Endothelial cell of umbilical vein (primary cell): ENCODE measurements around the gene AKR7A2.

Source experiments
- CTCF ChIP-seq, 2 donors: IDR thresholded peaks; 1 replicate in 1 of 2; 2 replicates in 1 of 2; pipeline ENCODE4 v1.5.1; 2011; ENCODE audit warnings: low read length in 2 of 2, mild to moderate bottlenecking in 2 of 2, moderate library complexity in 2 of 2, control low read depth in 1 of 2, inconsistent platforms in 1 of 2, low read depth in 1 of 2; ENCODE audit not compliant: insufficient read depth in 1 of 2; ENCODE audit errors: extremely low read depth in 1 of 2
- EZH2 ChIP-seq: IDR thresholded peaks from 2 replicates; pipeline ENCODE4 v1.6.1; 2012; ENCODE audit warnings: borderline replicate concordance, low read depth, mild to moderate bottlenecking, moderate library complexity, low read length, inconsistent platforms; ENCODE audit not compliant: severe bottlenecking
- FOS ChIP-seq: IDR thresholded peaks from 2 replicates; pipeline ENCODE4 v1.6.1; 2011; ENCODE audit warnings: mild to moderate bottlenecking, low read length, moderate library complexity, borderline replicate concordance; ENCODE audit not compliant: insufficient read depth
- GATA2 ChIP-seq: IDR thresholded peaks from 2 replicates; pipeline ENCODE4 v1.7.0; 2011; ENCODE audit warnings: low read depth, mild to moderate bottlenecking, moderate library complexity, mixed read lengths, low read length; ENCODE audit not compliant: insufficient read length, insufficient read depth
- JUN ChIP-seq: IDR thresholded peaks from 2 replicates; pipeline ENCODE4 v1.6.1; 2011; ENCODE audit warnings: borderline replicate concordance, low read depth; ENCODE audit not compliant: insufficient read length, insufficient read depth
- MAX ChIP-seq: IDR thresholded peaks from 2 replicates; pipeline ENCODE4 v1.6.1; 2011; ENCODE audit not compliant: insufficient read depth, insufficient read length
- MYC ChIP-seq: IDR thresholded peaks from one replicate; pipeline ENCODE4 v1.6.1; 2011; ENCODE audit warnings: mild to moderate bottlenecking, low read depth, low read length
- POLR2A ChIP-seq: IDR thresholded peaks from 2 replicates; pipeline ENCODE4 v1.6.1; 2012; ENCODE audit warnings: low read depth, mild to moderate bottlenecking, control low read depth, low read length
- POLR2AphosphoS5 ChIP-seq: IDR thresholded peaks from 2 replicates; pipeline ENCODE4 v1.6.1; 2012; ENCODE audit warnings: low read depth, mild to moderate bottlenecking, control low read depth, low read length, moderate library complexity; ENCODE audit not compliant: insufficient read depth

- no peak for TF ChIP-seq EZH2
- no peak for TF ChIP-seq CTCF (IDR thresholded peaks at IDR 0.05; ENCODE audit: extremely low read depth in 1 of 2, insufficient read depth in 1 of 2, low read depth in 1 of 2, low read length in 2 of 2)
- no peak for TF ChIP-seq POLR2A
- no peak for TF ChIP-seq POLR2AphosphoS5
- no peak for TF ChIP-seq MAX
- TF ChIP-seq FOS: no peak
- no peak for TF ChIP-seq MYC
- no peak for TF ChIP-seq GATA2
- TF ChIP-seq JUN: no peak
These were observed 7.3 kb upstream of the AKR7A2 start for GRCh38 chr1:19319196-19319595.
